Stomach smooth muscle (tissue), 2 donors: ENCODE measurements around the gene VPS16.

ENCODE experiments used
- H3K27ac ChIP-seq: one replicate; pipeline ENCODE4 v1.7.0; 2013; ENCODE audit warnings: mild to moderate bottlenecking, low read length, inconsistent platforms
- H3K27me3 ChIP-seq, 2 donors: one replicate each; pipeline ENCODE4 v1.7.0; 2013; ENCODE audit warnings: low read length in 2 of 2; ENCODE audit not compliant: insufficient read depth in 2 of 2, control insufficient read depth in 1 of 2
- H3K36me3 ChIP-seq, 2 donors: one replicate each; pipeline ENCODE4 v1.7.0; 2013; ENCODE audit warnings: low read length in 2 of 2; ENCODE audit not compliant: control insufficient read depth in 2 of 2, insufficient read depth in 2 of 2
- H3K4me1 ChIP-seq: one replicate; pipeline ENCODE4 v1.7.0; 2013; ENCODE audit warnings: low read length; ENCODE audit not compliant: control insufficient read depth, insufficient read depth
- H3K4me3 ChIP-seq, 2 donors: one replicate each; pipeline ENCODE4 v1.7.0; 2013; ENCODE audit warnings: low read length in 2 of 2
- H3K9ac ChIP-seq, 2 donors: one replicate each; pipeline ENCODE4 v1.7.0; 2013; ENCODE audit warnings: low read length in 2 of 2, mild to moderate bottlenecking in 1 of 2
- H3K9me3 ChIP-seq, 2 donors: one replicate each; pipeline ENCODE4 v1.7.0; 2013; ENCODE audit warnings: low read length in 2 of 2; ENCODE audit not compliant: control insufficient read depth in 2 of 2
- donor health status: healthy.
- donor health status: Pancreatic carcinoma.

Gene VPS16

GRCh38 chr20:2902291-2902690, 61.7 kb downstream of the VPS16 start:
- no peak overlapping the region for H3K27ac ChIP-seq
- H3K36me3 ChIP-seq: no peaks in the 10 kb centered on the region
- H3K4me1 ChIP-seq: no peaks in the 10 kb centered on the region
- no peak overlapping the region for H3K4me3 ChIP-seq
- no peak overlapping the region for H3K9ac ChIP-seq
- H3K9me3 ChIP-seq: no peaks in the 10 kb centered on the region
- H3K27me3 ChIP-seq: no peaks in the 10 kb centered on the region

GRCh38 chr20:2902818-2903217, 62.3 kb downstream of the VPS16 start:
- H3K27me3 ChIP-seq: no peaks in the 10 kb centered on the region
- no peak overlapping the region for H3K4me3 ChIP-seq
- no peak overlapping the region for H3K9ac ChIP-seq
- H3K36me3 ChIP-seq: no peaks in the 10 kb centered on the region
- H3K4me1 ChIP-seq: no peaks in the 10 kb centered on the region
- no peaks in the 10 kb centered on the region for H3K9me3 ChIP-seq
- no peak overlapping the region for H3K27ac ChIP-seq

DNA sequence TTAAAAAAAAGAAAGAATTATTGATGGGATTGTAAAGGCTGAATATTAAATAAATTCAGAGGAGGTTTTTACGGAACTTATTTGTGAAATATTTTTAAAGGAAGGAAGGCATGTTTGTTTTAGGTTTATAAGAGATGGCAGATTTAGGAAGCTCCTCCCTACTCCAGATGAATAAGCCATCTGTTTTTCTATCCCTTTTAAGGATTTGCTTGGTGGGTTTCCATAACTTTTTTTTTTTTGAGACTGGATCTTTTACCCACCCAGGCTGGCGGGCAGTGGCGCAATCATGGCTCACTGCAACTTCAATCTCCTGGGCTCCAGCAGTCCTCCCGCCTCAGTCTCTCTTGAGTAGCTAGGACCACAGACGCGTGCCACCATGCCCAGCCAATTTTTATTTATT, 63.1 kb downstream of the VPS16 start:
- no peaks in the 10 kb centered on the region for H3K36me3 ChIP-seq
- no peak overlapping the region for H3K9ac ChIP-seq
- no peaks in the 10 kb centered on the region for H3K9me3 ChIP-seq
- no peak overlapping the region for H3K27ac ChIP-seq
- no peak overlapping the region for H3K4me3 ChIP-seq
- H3K4me1 ChIP-seq: no peaks in the 10 kb centered on the region
- H3K27me3 ChIP-seq: no peaks in the 10 kb centered on the region

GRCh38 chr20:2907519-2907918, 67.0 kb downstream of the VPS16 start:
- Histone ChIP-seq H3K27me3 (no peaks in the 10 kb centered on the region), H3K36me3 (no peaks in the 10 kb centered on the region), H3K4me3 (no peak overlapping the region), H3K9ac (no peak overlapping the region), H3K27ac (no peak overlapping the region), H3K4me1 (no peaks in the 10 kb centered on the region), H3K9me3 (no peaks in the 10 kb centered on the region)

DNA sequence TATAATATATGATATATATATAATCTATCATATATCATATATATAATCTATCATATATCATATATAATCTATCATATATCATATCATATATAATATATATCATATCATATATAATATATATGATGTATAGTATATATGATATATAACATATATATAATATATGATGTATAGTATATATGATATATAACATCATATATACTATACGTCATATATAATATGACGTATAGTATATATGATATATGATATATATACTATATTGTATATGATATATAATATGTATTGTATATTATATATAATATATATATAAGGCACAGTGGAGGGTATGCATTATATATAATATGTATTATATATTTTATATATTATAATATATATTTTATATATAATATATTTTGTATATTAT, 69.4 kb downstream of the VPS16 start:
- Histone ChIP-seq H3K27me3 (no peaks in the 10 kb centered on the region), H3K9ac (no peak overlapping the region), H3K4me3 (no peak overlapping the region), H3K27ac (no peak overlapping the region), H3K4me1 (no peaks in the 10 kb centered on the region), H3K36me3 (no peaks in the 10 kb centered on the region), H3K9me3 (no peaks in the 10 kb centered on the region)

DNA sequence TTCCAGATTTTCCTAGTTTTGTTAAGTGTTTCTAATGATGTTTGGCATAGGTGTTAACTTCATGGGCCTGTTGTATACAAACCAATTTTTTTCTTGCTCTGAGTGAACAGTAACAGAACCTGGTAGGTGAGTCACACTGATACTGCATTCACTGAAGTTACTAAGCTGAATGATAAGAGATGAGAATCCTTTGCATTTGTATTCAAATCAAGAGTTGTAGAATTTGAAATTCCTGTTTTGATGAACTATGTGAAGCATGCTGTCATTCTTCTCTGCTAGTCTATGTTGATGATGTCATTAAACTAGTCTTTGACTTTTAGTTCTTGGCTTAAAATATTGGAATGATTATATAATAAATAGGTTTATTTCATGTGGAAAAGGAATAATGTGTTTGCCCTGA, 70.7 kb downstream of the VPS16 start:
- Histone ChIP-seq H3K4me1 (no peaks in the 10 kb centered on the region), H3K4me3 (no peak overlapping the region), H3K9ac (no peak overlapping the region), H3K27ac (no peak overlapping the region), H3K36me3 (no peaks in the 10 kb centered on the region), H3K27me3 (no peaks in the 10 kb centered on the region), H3K9me3 (no peaks in the 10 kb centered on the region)

DNA sequence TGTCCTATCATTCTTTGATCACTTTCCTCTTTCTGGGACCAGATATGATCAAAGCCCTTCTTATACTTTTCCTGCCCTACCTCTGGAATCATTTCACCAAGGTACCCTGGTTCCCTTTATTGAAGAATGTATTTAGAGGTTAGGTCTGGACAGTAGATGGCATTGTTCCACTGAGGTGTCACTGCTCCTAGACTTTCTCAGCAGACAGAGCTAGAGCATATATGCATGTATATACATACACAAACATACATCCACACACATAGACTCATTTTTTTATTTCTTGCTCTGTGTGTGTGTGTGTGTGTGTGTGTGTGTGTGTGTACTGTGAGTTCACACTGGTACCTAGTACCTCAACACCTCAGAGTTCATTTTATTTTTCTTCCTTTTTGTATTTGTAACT, 73.6 kb downstream of the VPS16 start:
- no peaks in the 10 kb centered on the region for H3K4me1 ChIP-seq
- H3K4me3 ChIP-seq: no peak overlapping the region
- H3K27ac ChIP-seq: no peak overlapping the region
- no peak overlapping the region for H3K9ac ChIP-seq
- no peaks in the 10 kb centered on the region for H3K36me3 ChIP-seq
- H3K9me3 ChIP-seq: no peaks in the 10 kb centered on the region
- H3K27me3 ChIP-seq: no peaks in the 10 kb centered on the region
